Ovary (tissue), 10 donors: Measurements from ENCODE around the gene FUOM. TPM values are rescaled to one million over a fixed set of nuclear protein-coding genes. Genes with fewer than 3 reads are reported as not detected.

Experiments used
- DNase-seq, 5 donors: peaks; one replicate each; pipeline ENCODE4 v3.0.0-alpha.2; 2019 to 2020
- H3K27ac ChIP-seq, 2 donors: fragments of 200-600 bp; one replicate each; pipeline versions ENCODE4 v1.5.1 to v1.8.0; 2019 to 2022
- H3K27me3 ChIP-seq: fragments of 200-600 bp; one replicate; pipeline ENCODE4 v1.8.0; 2022
- H3K36me3 ChIP-seq: fragments of 200-600 bp; sonication (generic); one replicate; pipeline ENCODE4 v1.5.1; 2019
- H3K4me1 ChIP-seq: one replicate; pipeline ENCODE4 v1.8.1; 2013; ENCODE audit warnings: mild to moderate bottlenecking, moderate library complexity; ENCODE audit not compliant: insufficient read depth
- H3K4me3 ChIP-seq: fragments of 200-600 bp; sonication (generic); one replicate; pipeline ENCODE4 v1.5.1; 2017
- H3K9me3 ChIP-seq, 2 donors: fragments of 200-600 bp in 1 of 2; sonication (generic) in 1 of 2; one replicate each; pipeline versions ENCODE4 v1.5.1 to v1.8.1; 2013 to 2019; ENCODE audit warnings: mild to moderate bottlenecking in 1 of 2, moderate library complexity in 1 of 2
- EP300 ChIP-seq: sonication (generic); formaldehyde crosslinking; IDR thresholded peaks from one replicate; pipeline ENCODE4 v1.6.1; 2017; ENCODE audit warnings: antibody characterized with exemption
- POLR2A ChIP-seq: fragments of 450-650 bp; IDR thresholded peaks from one replicate; pipeline ENCODE4 v1.6.1; 2017; ENCODE audit warnings: antibody characterized with exemption, mild to moderate bottlenecking, moderate library complexity
- WGBS, 3 donors: extraction: QIAGEN DNeasy Blood & Tissue Kit in 1 of 3; methylation state at CpG; one replicate each; pipeline versions ENCODE4 v1.1.5 to v1.1.7; 2013 to 2017; 5-methylcytosine and 5-hydroxymethylcytosine counted together
- intact Hi-C, 4 donors: fragments of 100-400 bp; cut with DNase I; formaldehyde crosslinking; loops; one replicate each; pipeline versions ENCODE4 v1.11.0 to v1.15.1; 2022 to 2023
- long read RNA-seq, 3 donors: library from polyadenylated mRNA in 2 of 3; unstranded in 2 of 3; transcript quantifications; one replicate each; pipeline ENCODE4 v2.0.0 and lab custom pipeline, GENCODE V29; 2021 to 2026
- polyA plus RNA-seq, 2 donors: library from polyadenylated mRNA; stranded (reverse); fragments of 200-250 nt in 1 of 2; fragments of 350-450 nt in 1 of 2; fragmentation: Illumina TruSeq in 1 of 2; extraction: RNeasy Lipid Tissue Mini Kit (QIAGEN cat#74804) in 1 of 2; gene quantifications; one replicate each; pipeline ENCODE4 v1.2.3, GENCODE V29; 2013 to 2014
- total RNA-seq, 7 donors: library from RNA; depleted of rRNA in 2 of 7; stranded (reverse); fragments of >200 nt in 2 of 7; fragmentation: NEBNext Ultra II Directional in 3 of 7; extraction: Animal tissue kit (Norgen Biotek cat#: 25700) in 3 of 7; gene quantifications; one replicate each; pipeline versions ENCODE4 v1.1.0 to v1.2.4, GENCODE V29; 2016 to 2023
- TF ChIP-seq, protein P1 (sequence below), 3 donors: fragments of 450-650 bp in 2 of 3; fragments of 200-600 bp in 1 of 3; IDR thresholded peaks; one replicate each; pipeline versions ENCODE4 v1.5.1 to v1.8.0; 2016 to 2022; ENCODE audit warnings: antibody characterized with exemption in 3 of 3, mild to moderate bottlenecking in 1 of 3
- donor health status: DM: no; HTN: no; CAD: no; lungs with moderate emphysema.
- donor health status: DM: no; HTN: no; CAD: no.
- donor health status: Bipolar disorder and iron deficiency.
- donor health status: DM: yes; HTN: yes; CAD: no.
- donor health status: DM: no; HTN: no; CAD: no.
- donor health status: DM: yes; HTN: yes; CAD: no.

FUOM gene, protein sequence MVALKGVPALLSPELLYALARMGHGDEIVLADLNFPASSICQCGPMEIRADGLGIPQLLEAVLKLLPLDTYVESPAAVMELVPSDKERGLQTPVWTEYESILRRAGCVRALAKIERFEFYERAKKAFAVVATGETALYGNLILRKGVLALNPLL
- total RNA-seq (10 to 100 TPM in 6 of 7 donors, 1 to 10 TPM in 1; 9.2 to 26.3 (median 17.1) TPM), polyA plus RNA-seq (10 to 100 TPM in 1 of 2 donors, 1 to 10 TPM in 1; 1.2 to 14.8 TPM)
- long read RNA-seq, donor 1, partial matches to known transcripts = 21 of 39 reads
- long read RNA-seq, donor 1, other reads (novel, unspliced or antisense) = 15 of 39 reads
- long read RNA-seq, donor 2, partial matches to known transcripts = 0 of 3 reads
- long read RNA-seq, donor 2, other reads (novel, unspliced or antisense) = 0 of 3 reads
- long read RNA-seq, donor 3, partial matches to known transcripts = 2 of 7 reads
- long read RNA-seq, donor 3, other reads (novel, unspliced or antisense) = 0 of 7 reads

DNA sequence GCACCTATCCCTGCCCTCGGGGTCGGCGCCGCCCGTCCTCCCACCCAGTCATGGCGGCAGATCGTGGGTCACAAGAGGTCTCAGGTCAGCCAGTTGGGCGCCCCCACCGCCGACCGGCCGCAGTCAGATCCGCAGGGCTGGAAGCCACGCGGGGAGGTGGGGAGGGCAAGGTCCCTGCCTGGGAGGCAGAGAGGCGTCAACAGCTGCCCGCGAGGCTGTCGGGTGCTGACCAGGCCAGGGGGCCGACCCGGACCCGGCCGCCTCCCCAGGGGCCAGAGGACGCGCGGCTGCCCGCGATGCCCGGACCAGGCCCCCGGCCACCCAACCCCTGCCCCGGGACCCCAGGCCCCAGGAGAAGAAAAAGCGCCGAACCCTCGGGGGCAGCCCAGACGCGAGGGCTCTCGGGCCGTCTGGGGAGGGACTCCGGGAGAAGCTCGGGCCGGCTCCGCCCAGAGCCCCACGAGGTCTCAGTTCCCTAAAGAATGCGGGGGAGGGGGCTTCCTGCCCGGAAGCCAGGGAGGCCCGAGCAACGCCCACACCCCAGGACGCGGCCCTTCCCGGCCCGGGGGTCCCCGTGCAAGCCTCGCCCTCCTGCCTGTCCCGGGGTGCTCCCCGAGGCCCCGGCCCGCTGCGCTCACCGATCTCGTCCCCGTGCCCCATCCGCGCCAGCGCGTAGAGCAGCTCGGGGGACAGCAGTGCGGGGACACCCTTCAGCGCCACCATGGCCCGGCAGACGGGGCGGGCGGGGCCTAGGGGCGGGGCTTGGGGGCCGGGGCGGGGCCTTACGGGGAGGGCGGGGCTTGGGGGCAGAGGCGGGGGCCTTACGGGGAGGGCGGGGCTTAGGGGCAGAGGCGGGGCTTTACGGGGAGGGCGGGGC lies at the start of gene FUOM:
Gene FUOM, minus strand, starts transcription at position 735 of the 877 bp plus-strand sequence. Its CDS starts 12 bp downstream, at position 723.
- peaks cover 7% of the 10 kb centered on the region for H3K4me1 ChIP-seq
- TF ChIP-seq, protein P1, sequence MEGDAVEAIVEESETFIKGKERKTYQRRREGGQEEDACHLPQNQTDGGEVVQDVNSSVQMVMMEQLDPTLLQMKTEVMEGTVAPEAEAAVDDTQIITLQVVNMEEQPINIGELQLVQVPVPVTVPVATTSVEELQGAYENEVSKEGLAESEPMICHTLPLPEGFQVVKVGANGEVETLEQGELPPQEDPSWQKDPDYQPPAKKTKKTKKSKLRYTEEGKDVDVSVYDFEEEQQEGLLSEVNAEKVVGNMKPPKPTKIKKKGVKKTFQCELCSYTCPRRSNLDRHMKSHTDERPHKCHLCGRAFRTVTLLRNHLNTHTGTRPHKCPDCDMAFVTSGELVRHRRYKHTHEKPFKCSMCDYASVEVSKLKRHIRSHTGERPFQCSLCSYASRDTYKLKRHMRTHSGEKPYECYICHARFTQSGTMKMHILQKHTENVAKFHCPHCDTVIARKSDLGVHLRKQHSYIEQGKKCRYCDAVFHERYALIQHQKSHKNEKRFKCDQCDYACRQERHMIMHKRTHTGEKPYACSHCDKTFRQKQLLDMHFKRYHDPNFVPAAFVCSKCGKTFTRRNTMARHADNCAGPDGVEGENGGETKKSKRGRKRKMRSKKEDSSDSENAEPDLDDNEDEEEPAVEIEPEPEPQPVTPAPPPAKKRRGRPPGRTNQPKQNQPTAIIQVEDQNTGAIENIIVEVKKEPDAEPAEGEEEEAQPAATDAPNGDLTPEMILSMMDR (IDR thresholded peaks at IDR 0.05) = no peak
- TF ChIP-seq POLR2A (no peak), EP300 (no peak)
- H3K27me3 ChIP-seq = no peaks in the 10 kb centered on the region
- no peaks in the 10 kb centered on the region for H3K9me3 ChIP-seq
- intact Hi-C loops = no loop called here
- no peaks in the 10 kb centered on the region for H3K36me3 ChIP-seq
- peak within 1 kb of the TSS; percentile 49 to 64 for H3K27ac ChIP-seq
- H3K4me3 ChIP-seq = peak within 1 kb of the TSS; percentile 49
- DNase-seq = peak; percentile 58 to 73 (median 61)
- WGBS, 3 donors = 1 to 4% (median 2%) methylated on average over 60 to 83 of the region's 83 CpGs

DNA sequence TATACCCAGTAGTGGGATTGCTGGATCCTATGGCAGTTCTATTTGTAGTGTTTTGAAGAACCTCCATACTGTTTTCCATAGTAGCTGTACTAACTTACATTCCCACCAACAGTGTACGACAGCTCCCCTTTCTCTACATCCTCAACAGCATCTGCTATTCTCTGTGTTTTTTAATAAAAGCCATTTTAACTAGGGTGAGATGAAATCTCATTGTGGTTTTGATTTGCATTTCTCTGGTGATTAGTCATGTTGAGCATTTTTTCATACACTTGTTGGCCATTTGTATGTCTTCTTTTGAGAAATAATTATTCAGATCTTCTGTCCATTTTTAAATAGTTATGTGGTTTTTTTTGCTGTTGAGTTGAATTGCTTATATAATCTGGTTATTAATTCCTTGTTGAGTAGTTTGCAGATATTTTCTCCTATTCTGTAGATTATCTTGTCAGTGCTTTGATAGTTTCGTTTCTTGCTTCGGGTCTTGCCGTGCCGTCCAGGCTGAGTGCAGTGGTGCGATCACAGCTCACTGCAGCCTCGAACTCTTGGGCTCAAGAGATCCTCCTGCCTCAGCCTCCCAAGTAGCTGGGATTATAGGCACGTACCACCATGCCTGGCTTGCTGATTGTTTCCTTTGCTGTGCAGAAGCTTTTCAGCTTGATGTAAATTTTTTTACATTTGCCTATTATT lies 48.2 kb upstream of the FUOM start:
- no peaks in the 10 kb centered on the region for H3K36me3 ChIP-seq
- H3K4me1 ChIP-seq = no peaks in the 10 kb centered on the region
- peaks cover 0 to 3% of the 10 kb centered on the region in 2 donors for H3K9me3 ChIP-seq
- intact Hi-C loops = no loop called here
- H3K4me3 ChIP-seq = no peak overlapping the region
- 88 to 96% (median 95%) methylated on average over 8 of the region's 8 CpGs for WGBS, 3 donors
- H3K27me3 ChIP-seq = no peaks in the 10 kb centered on the region
- H3K27ac ChIP-seq = no peak overlapping the region
- TF ChIP-seq, protein P1 (IDR thresholded peaks at IDR 0.05) = no peak
- TF ChIP-seq EP300 = no peak
- TF ChIP-seq POLR2A = no peak
- no peak for DNase-seq

DNA sequence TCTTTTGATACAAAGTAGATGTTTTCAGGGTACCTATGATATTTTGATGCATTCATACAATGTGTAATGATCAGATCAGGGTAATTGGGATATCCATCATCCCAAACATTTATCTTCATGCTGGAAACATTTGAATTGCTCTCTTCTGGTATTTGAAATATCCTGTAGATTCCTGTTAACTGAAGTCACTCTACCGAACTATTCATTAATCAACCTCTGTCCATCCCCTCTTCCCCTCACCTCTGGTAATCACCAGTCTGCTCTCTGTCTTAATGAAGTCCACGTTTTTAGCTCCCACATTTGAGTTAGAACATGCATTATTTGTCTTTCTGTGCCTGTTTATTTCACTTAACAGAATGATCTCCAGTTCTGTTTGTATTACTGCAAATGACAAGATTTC lies 47.5 kb upstream of the FUOM start:
- Histone ChIP-seq H3K9me3 (no peaks in the 10 kb centered on the region), H3K36me3 (no peaks in the 10 kb centered on the region), H3K4me3 (no peak overlapping the region), H3K27ac (no peak overlapping the region), H3K27me3 (no peaks in the 10 kb centered on the region), H3K4me1 (no peaks in the 10 kb centered on the region)
- intact Hi-C loops = no loop called here
- no peak for DNase-seq
- 51 to 57% (median 54%) methylated on average over 2 of the region's 2 CpGs for WGBS, 3 donors
- TF ChIP-seq POLR2A (no peak), EP300 (no peak)
- TF ChIP-seq, protein P1 (IDR thresholded peaks at IDR 0.05) = no peak

DNA sequence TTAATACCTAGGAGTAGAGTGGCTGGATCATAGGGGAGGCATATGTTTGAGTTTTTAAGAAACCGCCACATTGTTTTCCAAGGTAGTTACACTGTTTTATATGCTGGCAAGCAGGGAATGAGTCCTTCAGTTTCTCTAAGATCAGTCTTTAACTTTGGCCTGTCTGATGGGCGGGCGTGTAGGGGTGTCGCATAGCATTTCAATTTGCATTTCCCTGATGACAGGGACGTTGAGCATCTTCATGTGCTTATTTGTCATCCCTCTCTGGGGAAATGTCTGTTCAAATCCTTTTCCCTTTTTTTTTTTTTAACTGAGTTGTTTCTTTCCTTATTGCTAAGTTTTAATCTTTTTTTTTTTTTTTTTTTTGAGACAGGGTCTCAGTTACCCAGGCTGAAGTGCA lies 46.0 kb upstream of the FUOM start:
- TF ChIP-seq EP300 (no peak), POLR2A (no peak)
- TF ChIP-seq, protein P1 (IDR thresholded peaks at IDR 0.05) = no peak
- no peaks in the 10 kb centered on the region for H3K9me3 ChIP-seq
- H3K4me3 ChIP-seq = no peak overlapping the region
- intact Hi-C loops = no loop called here
- no peaks in the 10 kb centered on the region for H3K4me1 ChIP-seq
- DNase-seq = no peak
- H3K36me3 ChIP-seq = no peaks in the 10 kb centered on the region
- 95 to 97% (median 96%) methylated on average over 5 of the region's 5 CpGs for WGBS, 3 donors
- no peak overlapping the region for H3K27ac ChIP-seq
- H3K27me3 ChIP-seq = no peaks in the 10 kb centered on the region
